K562 (cell line): ENCODE measurements around the gene CCDC160. TPM values are rescaled to one million over a fixed set of nuclear protein-coding genes. Genes with fewer than 3 reads are reported as not detected.

Experiments used
- ATAC-seq: fragments of 200-7000 bp; cut with Tn5 transposase; 3 replicates; pipeline ENCODE4 v1.9.1; 2020; ENCODE audit warnings: moderate library complexity
- BruUV-seq: library from RNA; stranded (reverse); fragments of 400-500 nt; replicated peaks from 2 replicates; lab custom pipeline; 2021; lab: Mats Ljungman, UMichigan
- CTCF ChIA-PET: fragments of 300-600 bp; formaldehyde crosslinking; extraction: SDS; loops from one replicate; lab custom pipeline; 2021; ENCODE audit warnings: low intra/inter-chr PET ratio; lab: Yijun Ruan, JAX
- POLR2A ChIA-PET: fragments of 300-600, 350-650 bp; sonication (Branson Sonifier 250); formaldehyde crosslinking; extraction: SDS; loops from one replicate; lab custom pipeline; 2021; ENCODE audit warnings: antibody characterized with exemption, inconsistent platforms; lab: Yijun Ruan, JAX
- DNase-seq, 4 experiments: peaks; one replicate each; pipeline versions ENCODE4 v3.0.0 to v3.0.0-alpha.2; 2011 to 2018; ENCODE audit warnings: low spot score in 3 of 4, mixed read lengths in 3 of 4; ENCODE audit errors: extremely low read depth in 1 of 4
- FAIRE-seq: peaks from 2 replicates; lab custom pipeline; 2011; peaks lifted over from hg19 to GRCh38; lab: Jason Lieb, UNC
- H2AFZ ChIP-seq: 2 replicates; pipeline ENCODE4 v1.6.0; 2011; ENCODE audit warnings: low read depth, low read length, control low read depth, inconsistent platforms
- H3K27ac ChIP-seq: fragments of 200-600 bp; 3 replicates; pipeline ENCODE4 v1.8.0; 2011; ENCODE audit warnings: low read depth, mild to moderate bottlenecking, control low read depth, inconsistent platforms, low read length, moderate library complexity, mixed read lengths; ENCODE audit errors: extremely low read depth
- H3K27me3 ChIP-seq, 2 experiments: fragments of 300-600 bp in 1 of 2; 2 replicates in 1 of 2; 3 replicates in 1 of 2; pipeline versions ENCODE4 v1.6.0 to v1.8.0; 2011; ENCODE audit warnings: inconsistent platforms in 2 of 2, low read length in 2 of 2, mild to moderate bottlenecking in 1 of 2, mixed read lengths in 1 of 2, moderate library complexity in 1 of 2; ENCODE audit not compliant: control insufficient read depth in 2 of 2, insufficient read depth in 2 of 2
- H3K36me3 ChIP-seq: fragments of 300-600 bp; 3 replicates; pipeline ENCODE4 v1.8.0; 2011; ENCODE audit warnings: mild to moderate bottlenecking, low read length, inconsistent platforms; ENCODE audit not compliant: control insufficient read depth, insufficient read depth
- H3K4me1 ChIP-seq, 2 experiments: fragments of 200-600 bp in 1 of 2; replicated peaks in 1 of 2; 2 replicates in 1 of 2; 3 replicates in 1 of 2; pipeline versions ENCODE4 v1.5.1 to v1.8.0; 2011; ENCODE audit warnings: inconsistent platforms in 2 of 2, low read length in 2 of 2, mild to moderate bottlenecking in 1 of 2, mixed read lengths in 1 of 2, moderate library complexity in 1 of 2; ENCODE audit not compliant: control insufficient read depth in 2 of 2, insufficient read depth in 2 of 2
- H3K4me2 ChIP-seq: 2 replicates; pipeline ENCODE4 v1.6.1; 2011; ENCODE audit warnings: low read length, control low read depth, inconsistent platforms, mixed read lengths; ENCODE audit not compliant: insufficient read depth
- H3K4me3 ChIP-seq: fragments of 200-600 bp; sonication (generic), shearing (Covaris generic); 2 replicates; pipeline ENCODE4 v1.5.1; 2016; ENCODE audit warnings: control low read depth, inconsistent platforms
- H3K79me2 ChIP-seq: fragments of 200-600 bp; 3 replicates; pipeline ENCODE4 v1.8.0; 2011; ENCODE audit warnings: low read length, inconsistent platforms; ENCODE audit not compliant: control insufficient read depth, insufficient read depth
- H3K9ac ChIP-seq, 2 experiments: 2 replicates each; pipeline versions ENCODE4 v1.6.0 to v1.6.1; 2011; ENCODE audit warnings: low read depth in 2 of 2, low read length in 2 of 2, control low read depth in 1 of 2, inconsistent platforms in 1 of 2, mild to moderate bottlenecking in 1 of 2, mixed read lengths in 1 of 2; ENCODE audit not compliant: insufficient read depth in 1 of 2
- H3K9me1 ChIP-seq: one replicate; pipeline ENCODE4 v1.6.0; 2011; ENCODE audit warnings: inconsistent platforms, mild to moderate bottlenecking, low read length, moderate library complexity; ENCODE audit not compliant: control insufficient read depth, insufficient read depth
- H3K9me3 ChIP-seq: replicated peaks from 2 replicates; pipeline ENCODE4 v1.5.1; 2011; ENCODE audit warnings: low read depth, low read length, inconsistent platforms; ENCODE audit not compliant: control insufficient read depth, insufficient read depth
- H4K20me1 ChIP-seq: replicated peaks from 2 replicates; pipeline ENCODE4 v1.6.1; 2011; ENCODE audit warnings: low read length, inconsistent platforms, mixed read lengths; ENCODE audit not compliant: control insufficient read depth, insufficient read depth
- EP400 ChIP-seq: fragments of 450-650 bp; IDR thresholded peaks from 2 replicates; pipeline ENCODE4 v1.6.1; 2017; ENCODE audit warnings: antibody characterized with exemption, mild to moderate bottlenecking, moderate library complexity
- ILF3 ChIP-seq: fragments of 450-650 bp; IDR thresholded peaks from 2 replicates; pipeline ENCODE4 v1.6.1; 2018; ENCODE audit warnings: antibody characterized with exemption, mild to moderate bottlenecking, moderate library complexity, borderline replicate concordance
- ZNF41 ChIP-seq: fragments of 250-450 bp; sonication (Bioruptor Pico); conservative IDR thresholded peaks from 2 replicates; pipeline ENCODE4 v1.4.0; 2020; ENCODE audit warnings: mild to moderate bottlenecking
- WGBS: fragments of 100-300 bp; shearing (Covaris generic); methylation state at CpG from one replicate; pipeline ENCODE4 v1.1.6; 2016; ENCODE audit warnings: low coverage, mixed read lengths; ENCODE audit not compliant: insufficient coverage; ENCODE audit errors: missing lambda C conversion rate; 5-methylcytosine and 5-hydroxymethylcytosine counted together
- in situ Hi-C: fragments of 300-500 bp; cut with MboI; formaldehyde crosslinking; loops from 4 replicates; pipeline ENCODE4 v1.15.0; 2018; ENCODE audit warnings: inconsistent platforms, mixed read lengths
- intact Hi-C: fragments of 100-400 bp; cut with micrococcal nuclease; formaldehyde crosslinking; loops from 2 replicates; pipeline ENCODE4 v1.14.2; 2022
- polyA plus RNA-seq, 8 experiments: library from polyadenylated mRNA; depleted of rRNA in 4 of 8; stranded (reverse) in 5 of 8; unstranded in 3 of 8; fragments of >200 nt; fragmentation: Nextera tagmentation in 2 of 8; fragmentation: Illumina TruSeq in 1 of 8; extraction: Ambion mirVana in 2 of 8; extraction: Trizol in 1 of 8; gene quantifications; 2 replicates each; pipeline versions ENCODE4 v1.2.1 to v1.2.3, GENCODE V29; 2011 to 2014; ENCODE audit warnings: inconsistent platforms in 1 of 8, missing spikeins in 1 of 8
- total RNA-seq, 7 experiments: library from RNA; depleted of rRNA in 6 of 7; stranded (reverse); fragments of >200 nt in 6 of 7; fragmentation: Illumina TruSeq in 2 of 7; extraction: Trizol in 2 of 7; gene quantifications; 2 replicates each; pipeline versions ENCODE4 v1.2.1 to v1.2.3, GENCODE V29; 2011 to 2021; ENCODE audit warnings: low replicate concordance in 1 of 7
- TF ChIP-seq, protein P1 (sequence below): IDR thresholded peaks from 2 replicates; pipeline ENCODE4 v1.6.1; 2016; ENCODE audit warnings: missing genetic modification characterization, missing compliant biosample characterization
- TF ChIP-seq, protein P2 (sequence below): fragments of 250-450 bp; sonication (Bioruptor Pico); IDR thresholded peaks from 2 replicates; pipeline ENCODE4 v1.8.0; 2021; ENCODE audit warnings: moderate library complexity, mild to moderate bottlenecking, inconsistent platforms

The CCDC160 gene
- total and polyA plus RNA-seq, 9 of the 15 experiments (the other 6 are each of a cell fraction or from before 2014, with no cell fraction given) = not detected

DNA sequence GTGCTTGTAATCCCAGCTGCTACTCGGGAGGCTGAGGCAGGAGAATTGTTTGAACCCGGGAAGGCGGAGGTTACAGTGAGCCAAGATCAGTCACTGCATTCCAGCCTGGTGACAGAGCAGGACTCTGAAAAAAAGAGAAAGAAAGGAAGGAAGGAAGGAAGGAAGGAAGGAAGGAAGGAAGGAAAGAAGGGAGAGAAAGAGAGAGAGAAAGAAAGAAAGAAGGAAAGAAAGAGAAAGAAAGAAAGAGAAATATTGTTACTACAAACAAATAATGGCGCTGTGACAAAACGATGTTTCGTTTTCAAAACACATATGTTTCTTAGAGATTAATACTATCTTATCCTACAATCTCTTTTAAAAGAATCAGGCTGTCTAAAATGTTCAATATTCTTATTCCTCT is 42.1 kb upstream of the CCDC160 start:
- Histone ChIP-seq H3K9ac (no peak overlapping the region), H3K27me3 (no peaks in the 10 kb centered on the region), H3K4me2 (no peak overlapping the region), H3K27ac (no peak overlapping the region), H3K36me3 (no peaks in the 10 kb centered on the region), H3K4me1 (no peaks in the 10 kb centered on the region), H3K4me3 (no peak overlapping the region), H4K20me1 (no peaks in the 10 kb centered on the region), H3K79me2 (no peaks in the 10 kb centered on the region), H2AFZ (no peak overlapping the region), H3K9me1 (no peaks in the 10 kb centered on the region), H3K9me3 (no peaks in the 10 kb centered on the region)
- POLR2A ChIA-PET = no interaction called here
- in situ Hi-C loops = no loop called here
- intact Hi-C loops = no loop called here
- FAIRE-seq (no peak), DNase-seq (no peak), ATAC-seq (no peak)
- CTCF ChIA-PET = no interaction called here
- TF ChIP-seq, protein P1, sequence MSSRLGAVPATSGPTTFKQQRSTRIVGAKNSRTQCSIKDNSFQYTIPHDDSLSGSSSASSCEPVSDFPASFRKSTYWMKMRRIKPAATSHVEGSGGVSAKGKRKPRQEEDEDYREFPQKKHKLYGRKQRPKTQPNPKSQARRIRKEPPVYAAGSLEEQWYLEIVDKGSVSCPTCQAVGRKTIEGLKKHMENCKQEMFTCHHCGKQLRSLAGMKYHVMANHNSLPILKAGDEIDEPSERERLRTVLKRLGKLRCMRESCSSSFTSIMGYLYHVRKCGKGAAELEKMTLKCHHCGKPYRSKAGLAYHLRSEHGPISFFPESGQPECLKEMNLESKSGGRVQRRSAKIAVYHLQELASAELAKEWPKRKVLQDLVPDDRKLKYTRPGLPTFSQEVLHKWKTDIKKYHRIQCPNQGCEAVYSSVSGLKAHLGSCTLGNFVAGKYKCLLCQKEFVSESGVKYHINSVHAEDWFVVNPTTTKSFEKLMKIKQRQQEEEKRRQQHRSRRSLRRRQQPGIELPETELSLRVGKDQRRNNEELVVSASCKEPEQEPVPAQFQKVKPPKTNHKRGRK (tag) = peak; percentile 67
- TF ChIP-seq ILF3 (no peak), ZNF41 (CRISPR knock-in tag) (no peak), EP400 (no peak)
- TF ChIP-seq, protein P2, sequence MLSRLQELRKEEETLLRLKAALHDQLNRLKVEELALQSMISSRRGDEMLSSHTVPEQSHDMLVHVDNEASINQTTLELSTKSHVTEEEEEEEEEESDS = no peak
- WGBS = 0% methylated on average over 3 of the region's 6 CpGs
- no TSS peak for BruUV-seq
